Activated naive CD4-positive, alpha-beta T cell treated with anti-CD3 and anti-CD28 coated beads, Interleukin-2, amount 10 ng/mL, durations not matched to agents 7 days and 5 days (primary cell): ENCODE results near the gene AMDHD2.
"Not testable (repeated sequence)": the region's sequence is repeated elsewhere in the genome, so short reads cannot be mapped to it uniquely, and the experiment has no call there.

Experiments used
- CTCF ChIA-PET: fragments of 350-600 bp; sonication (Branson Sonifier 250); formaldehyde crosslinking; loops from one replicate; lab custom pipeline; 2021; ENCODE audit warnings: antibody characterized with exemption; lab: Charles Lee
- DNase-seq: peaks from one replicate; pipeline ENCODE4 v3.0.0-alpha.2; 2020
- H3K27ac Mint-ChIP-seq: one replicate; pipeline ENCODE4 v1.8.0; 2021; ENCODE audit warnings: mild to moderate bottlenecking, moderate library complexity, mixed read lengths
- H3K27me3 Mint-ChIP-seq: one replicate; pipeline ENCODE4 v1.8.0; 2021; ENCODE audit warnings: mild to moderate bottlenecking, mixed read lengths
- H3K36me3 Mint-ChIP-seq: one replicate; pipeline ENCODE4 v1.8.0; 2021; ENCODE audit warnings: mixed read lengths
- H3K4me1 Mint-ChIP-seq: one replicate; pipeline ENCODE4 v1.8.0; 2021; ENCODE audit warnings: mixed read lengths
- H3K4me3 Mint-ChIP-seq: one replicate; pipeline ENCODE4 v1.8.0; 2021; ENCODE audit warnings: mild to moderate bottlenecking, moderate library complexity, mixed read lengths
- H3K9me3 Mint-ChIP-seq: one replicate; pipeline ENCODE4 v1.8.0; 2021; ENCODE audit warnings: mixed read lengths

The AMDHD2 gene

DNA sequence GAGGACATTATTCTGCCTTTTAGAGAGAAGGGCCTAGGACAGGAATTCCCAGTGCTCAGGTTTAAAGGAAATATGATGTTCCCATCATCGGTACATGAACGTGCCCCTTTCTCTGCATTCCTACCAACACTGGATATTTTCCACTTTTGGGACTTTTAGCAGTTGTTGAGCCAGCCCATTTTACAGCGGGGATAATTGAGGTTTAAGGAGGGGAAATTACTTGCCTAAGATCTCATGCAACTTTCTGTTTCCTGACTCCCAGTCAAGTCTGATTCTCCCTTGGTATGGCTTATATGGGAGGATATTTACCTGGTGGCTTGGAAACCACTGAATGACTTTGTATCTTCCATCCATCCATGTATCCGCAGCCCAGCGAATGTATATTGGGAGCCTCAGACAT lies 14.2 kb downstream of the AMDHD2 start:
- Mint-ChIP-seq H3K4me1 (peaks cover 52% of the 10 kb centered on the region), H3K27ac (peak overlapping the region; percentile 99)
- CTCF ChIA-PET, H3K36me3 Mint-ChIP-seq, DNase-seq, H3K4me3 Mint-ChIP-seq, H3K27me3 Mint-ChIP-seq, H3K9me3 Mint-ChIP-seq: not testable (repeated sequence)

DNA sequence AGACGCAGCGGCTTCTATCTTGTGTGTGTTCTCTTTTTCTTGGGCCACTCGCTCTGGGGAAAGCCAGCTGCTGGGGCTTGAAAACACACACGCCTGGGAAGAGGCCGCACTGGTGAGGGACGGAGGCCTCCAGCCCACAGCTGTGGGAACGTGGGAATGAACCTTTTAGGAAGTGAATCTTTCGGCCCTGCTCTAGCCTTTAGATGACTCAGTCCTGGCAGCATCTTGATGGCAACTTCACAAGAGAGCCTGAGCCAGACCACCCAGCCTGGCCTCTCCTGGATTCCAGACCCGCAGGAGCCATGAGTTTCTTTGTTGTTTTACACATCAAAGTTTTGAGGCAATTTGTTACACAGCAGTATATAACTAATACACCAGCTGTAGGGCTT lies 15.4 kb downstream of the AMDHD2 start:
- peaks cover 65% of the 10 kb centered on the region for H3K4me1 Mint-ChIP-seq
- no peaks in the 10 kb centered on the region for H3K27me3 Mint-ChIP-seq
- H3K36me3 Mint-ChIP-seq: peaks cover 8% of the 10 kb centered on the region
- H3K4me3 Mint-ChIP-seq: peak overlapping the region; percentile 18
- H3K27ac Mint-ChIP-seq: no peak overlapping the region
- CTCF ChIA-PET: no interaction called here
- H3K9me3 Mint-ChIP-seq: no peaks in the 10 kb centered on the region
- DNase-seq: no peak

DNA sequence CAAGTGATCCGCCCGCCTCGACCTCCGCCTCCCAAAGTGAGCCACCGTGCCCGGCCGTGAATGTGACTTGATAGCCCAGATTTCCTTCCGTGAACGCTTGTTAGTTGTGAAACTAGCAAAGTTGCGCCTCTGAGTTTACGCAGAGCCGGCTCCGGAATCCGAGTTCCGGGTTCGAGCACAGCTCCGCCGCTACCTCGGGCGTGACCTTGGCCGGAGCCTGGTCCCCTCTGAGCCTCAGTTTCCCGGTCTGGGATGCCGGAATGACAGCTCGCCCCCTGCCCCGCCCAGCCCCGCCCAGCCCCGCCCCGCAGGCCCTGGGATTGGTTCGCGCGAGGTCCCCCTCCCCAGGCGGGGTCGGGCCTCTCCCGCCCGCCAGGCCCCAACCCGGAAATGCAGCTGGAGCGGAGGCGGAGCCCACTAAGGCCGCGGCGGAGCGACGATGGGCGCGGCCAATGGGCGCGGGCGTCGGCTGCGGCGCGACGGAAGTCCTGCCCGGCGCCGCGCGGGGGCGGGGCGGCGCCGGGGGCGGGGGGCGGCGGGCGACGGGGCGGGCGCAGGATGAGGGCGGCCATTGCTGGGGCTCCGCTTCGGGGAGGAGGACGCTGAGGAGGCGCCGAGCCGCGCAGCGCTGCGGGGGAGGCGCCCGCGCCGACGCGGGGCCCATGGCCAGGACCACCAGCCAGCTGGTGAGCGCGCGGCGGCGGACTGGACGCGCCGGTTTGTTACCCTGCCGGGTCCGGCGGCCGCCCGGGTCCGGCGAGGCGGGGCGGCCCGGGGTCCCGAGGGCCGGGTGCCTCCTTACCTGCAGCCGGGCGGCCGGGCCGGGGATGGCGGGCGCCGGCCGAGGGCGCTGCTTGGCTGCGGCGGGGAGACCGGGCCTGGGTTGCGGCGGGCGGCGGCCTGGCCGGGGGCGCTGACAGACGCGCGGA lies 17.5 kb downstream of the AMDHD2 start, which contains the start of gene PDPK1:
PDPK1 (plus strand) TSS at position 571 of the 929 bp plus-strand sequence; CDS start at position 663, 92 bp downstream.
- Mint-ChIP-seq H3K27me3 (no peaks in the 10 kb centered on the region), H3K4me1 (peaks cover 60% of the 10 kb centered on the region), H3K4me3 (peak within 1 kb of the TSS; percentile 87), H3K27ac (peak within 1 kb of the TSS; percentile 98), H3K9me3 (no peaks in the 10 kb centered on the region), H3K36me3 (peaks cover 8% of the 10 kb centered on the region)
- CTCF ChIA-PET: no interaction called here
- peak; percentile 95 for DNase-seq

DNA sequence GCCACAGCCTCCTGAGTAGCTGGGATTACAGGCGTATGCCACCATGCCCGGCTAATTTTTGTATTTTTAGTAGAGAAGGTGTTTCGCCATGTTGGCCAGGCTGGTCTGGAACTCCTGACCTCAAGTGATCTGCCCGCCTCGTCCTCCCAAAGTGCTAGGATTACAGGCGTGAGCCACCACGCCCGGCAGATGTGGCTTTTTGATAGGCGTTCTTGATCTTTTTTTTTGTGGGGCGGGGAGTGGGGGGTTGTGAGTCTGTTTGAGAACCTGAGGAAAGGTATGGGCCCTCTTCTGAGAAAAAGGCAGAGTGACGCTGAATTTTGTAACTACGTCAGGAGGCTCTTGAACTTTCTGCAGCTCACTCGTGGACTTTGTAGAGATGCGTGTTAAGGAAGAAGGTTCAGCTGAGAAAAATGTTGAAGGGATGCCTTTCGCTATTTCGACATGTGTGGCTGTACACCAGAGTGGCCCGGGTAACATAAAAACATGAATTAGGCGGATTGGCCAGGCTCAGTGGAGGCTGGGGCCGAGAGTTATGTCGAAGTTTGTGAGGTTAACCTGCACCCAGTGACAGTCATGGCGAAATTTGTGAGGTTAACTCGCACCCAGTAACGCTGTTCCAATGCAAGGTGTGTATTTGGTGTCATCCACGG lies 19.1 kb downstream of the AMDHD2 start:
- CTCF ChIA-PET, H3K27me3 Mint-ChIP-seq, H3K36me3 Mint-ChIP-seq: not testable (repeated sequence)

DNA sequence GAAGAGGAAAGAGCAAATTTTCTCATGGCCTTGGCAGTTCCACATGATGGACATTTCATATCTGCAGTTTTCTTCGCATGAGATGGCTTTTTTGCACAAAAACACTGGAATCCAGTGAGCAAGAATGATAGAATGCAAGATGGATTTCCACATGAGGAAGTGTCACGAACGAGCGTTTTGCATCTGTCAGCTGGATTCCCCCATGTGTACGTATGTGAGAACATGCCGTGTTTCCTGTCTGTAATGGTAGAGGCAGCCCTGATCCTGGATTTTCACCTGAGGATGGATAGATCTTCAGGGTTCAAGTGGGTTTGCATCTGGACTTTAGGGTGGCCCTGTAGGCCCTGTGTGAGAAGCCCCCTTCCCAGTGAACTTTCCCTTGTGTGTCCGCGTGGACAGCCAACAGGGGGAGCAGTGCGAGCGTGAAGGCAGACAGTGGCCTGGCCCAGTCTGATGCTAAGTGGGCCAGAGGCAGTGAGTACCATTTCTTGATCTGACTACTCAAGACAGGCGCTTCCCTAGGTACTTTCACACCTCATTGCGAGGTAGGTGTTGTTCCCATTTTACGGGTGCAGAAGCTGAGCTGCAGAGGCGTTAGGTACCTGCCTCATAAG lies 19.8 kb downstream of the AMDHD2 start:
- H3K27ac Mint-ChIP-seq, CTCF ChIA-PET, H3K27me3 Mint-ChIP-seq, H3K36me3 Mint-ChIP-seq, H3K9me3 Mint-ChIP-seq: not testable (repeated sequence)
- DNase-seq: peak; percentile 44
- H3K4me3 Mint-ChIP-seq: peak overlapping the region; percentile 76
- peaks cover 45% of the 10 kb centered on the region for H3K4me1 Mint-ChIP-seq

More for the DNA sequence above, 19.1 kb downstream of the AMDHD2 start:
- peaks cover 49% of the 10 kb centered on the region for H3K4me1 Mint-ChIP-seq
- DNase-seq, H3K9me3 Mint-ChIP-seq, H3K27ac Mint-ChIP-seq: not testable (repeated sequence)
- H3K4me3 Mint-ChIP-seq: peak overlapping the region; percentile 76

DNA sequence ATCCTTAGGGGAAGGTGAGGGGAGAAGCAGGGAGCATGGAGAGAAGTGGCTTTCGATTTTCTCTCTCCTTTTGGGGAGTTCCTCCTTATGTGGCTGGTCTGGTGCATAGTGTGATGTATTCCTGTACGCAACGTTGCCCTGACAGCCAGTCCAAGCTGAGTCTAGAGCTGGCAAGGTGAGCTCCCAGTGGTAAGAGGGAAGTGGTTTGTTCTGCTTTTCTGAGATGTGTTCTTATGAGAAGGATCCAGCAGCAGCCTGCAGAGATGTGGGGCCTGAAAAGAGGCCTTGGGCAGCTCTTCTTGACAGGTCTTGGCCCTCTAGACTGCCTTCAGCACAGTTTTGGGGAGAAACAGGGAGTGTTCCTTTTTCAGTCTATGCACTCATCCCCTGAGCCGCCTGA lies 20.7 kb downstream of the AMDHD2 start:
- H3K4me3 Mint-ChIP-seq, CTCF ChIA-PET, H3K9me3 Mint-ChIP-seq, DNase-seq, H3K36me3 Mint-ChIP-seq, H3K27me3 Mint-ChIP-seq: not testable (repeated sequence)
- Mint-ChIP-seq H3K27ac (peak overlapping the region; percentile 50), H3K4me1 (peaks cover 42% of the 10 kb centered on the region)

DNA sequence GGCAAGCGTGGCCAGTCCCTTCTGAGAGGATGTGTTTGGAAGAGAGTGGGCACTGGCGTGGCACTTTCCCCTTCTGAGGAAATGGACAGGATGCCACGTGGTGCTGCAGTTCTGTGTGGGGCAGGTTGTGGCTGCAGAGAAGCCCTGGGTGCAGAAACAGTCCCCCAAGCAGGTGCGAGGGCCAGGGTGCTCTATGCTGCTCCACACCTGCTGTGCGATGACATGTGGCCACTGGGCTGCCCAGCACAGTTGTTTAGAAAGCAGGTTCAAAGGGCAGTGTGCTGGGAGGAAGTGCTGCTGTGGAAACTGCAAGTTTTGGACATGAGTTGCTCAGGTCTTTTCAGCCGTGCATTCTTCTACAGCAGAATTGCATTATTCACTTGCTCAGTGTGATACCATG lies 21.2 kb downstream of the AMDHD2 start:
- peaks cover 41% of the 10 kb centered on the region for H3K4me1 Mint-ChIP-seq
- DNase-seq, CTCF ChIA-PET, H3K27me3 Mint-ChIP-seq, H3K9me3 Mint-ChIP-seq, H3K4me3 Mint-ChIP-seq, H3K27ac Mint-ChIP-seq, H3K36me3 Mint-ChIP-seq: not testable (repeated sequence)

DNA sequence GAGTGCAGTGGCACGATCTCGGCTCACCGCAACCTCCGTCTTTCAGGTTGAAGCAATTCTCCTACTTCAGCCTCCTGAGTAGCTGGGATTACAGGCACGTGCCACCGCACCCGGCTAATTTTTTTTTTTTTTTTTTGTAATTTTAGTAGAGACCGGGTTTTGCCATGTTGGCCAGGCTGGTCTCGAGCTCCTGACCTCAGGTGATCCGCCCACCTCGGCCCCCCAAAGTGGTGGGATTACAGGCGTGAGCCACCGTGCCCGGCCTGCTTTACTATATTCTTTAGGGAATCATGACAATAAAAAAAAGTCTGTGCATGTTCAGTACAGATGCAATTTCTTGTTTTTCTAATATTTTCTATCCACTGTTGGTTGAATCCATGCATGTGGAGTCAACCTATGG lies 23.6 kb downstream of the AMDHD2 start:
- H3K9me3 Mint-ChIP-seq, H3K27me3 Mint-ChIP-seq, DNase-seq, H3K36me3 Mint-ChIP-seq, H3K27ac Mint-ChIP-seq, CTCF ChIA-PET, H3K4me3 Mint-ChIP-seq: not testable (repeated sequence)
- peaks cover 29% of the 10 kb centered on the region for H3K4me1 Mint-ChIP-seq

DNA sequence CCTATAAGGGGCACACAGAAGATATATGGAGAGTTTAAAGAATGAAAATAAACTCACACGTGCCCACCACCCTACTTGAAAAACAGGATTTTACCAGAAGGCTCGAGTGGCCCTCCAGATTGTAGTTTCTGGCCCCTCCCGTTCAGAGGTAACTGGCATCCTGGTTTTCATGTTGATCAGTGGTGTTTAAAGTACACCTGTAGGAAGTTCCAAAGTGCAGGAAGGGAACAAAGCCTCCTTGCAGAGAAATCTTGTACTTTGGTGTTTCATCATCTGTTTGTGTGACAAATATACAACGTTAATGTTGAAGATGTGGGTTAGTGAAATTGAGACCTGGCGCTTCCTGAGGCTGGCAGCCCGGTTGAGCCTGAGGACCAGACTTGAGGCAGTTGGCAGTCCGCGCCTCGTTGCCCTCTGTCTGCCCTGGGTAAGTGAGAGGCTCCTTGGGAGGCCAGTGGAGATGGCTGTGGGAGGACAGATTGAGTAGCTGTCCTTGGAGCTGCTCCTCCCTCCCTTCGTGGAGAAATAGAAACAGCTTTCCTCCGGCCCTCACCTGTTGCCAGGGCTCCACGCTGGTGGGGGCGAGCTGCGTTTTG lies 30.2 kb downstream of the AMDHD2 start:
- H3K27ac Mint-ChIP-seq, H3K4me1 Mint-ChIP-seq, H3K9me3 Mint-ChIP-seq, H3K4me3 Mint-ChIP-seq, CTCF ChIA-PET, H3K36me3 Mint-ChIP-seq, H3K27me3 Mint-ChIP-seq, DNase-seq: not testable (repeated sequence)

DNA sequence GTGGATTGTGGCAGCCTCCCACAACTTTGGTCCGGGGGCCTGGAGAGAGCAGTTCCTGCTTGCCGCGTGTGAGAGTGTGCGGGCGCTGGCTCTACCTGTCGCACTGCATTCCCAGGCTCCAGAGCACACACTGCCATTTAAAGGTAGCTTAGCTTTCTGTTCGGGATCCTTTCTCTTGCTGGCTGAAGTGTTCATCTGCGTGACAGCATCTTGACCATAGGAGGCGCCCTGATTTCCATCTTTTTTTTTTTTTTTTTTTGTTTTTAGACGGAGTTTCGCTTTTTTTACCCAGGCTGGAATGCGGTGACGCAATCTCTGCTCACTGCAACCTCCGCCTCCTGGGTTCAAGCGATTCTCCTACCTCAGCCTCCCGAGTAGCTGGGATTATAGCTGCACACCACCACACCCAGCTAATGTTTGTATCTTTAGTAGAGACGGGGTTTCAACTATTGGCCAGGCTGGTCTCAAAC lies 31.3 kb downstream of the AMDHD2 start:
- CTCF ChIA-PET, H3K27me3 Mint-ChIP-seq, H3K27ac Mint-ChIP-seq, H3K4me1 Mint-ChIP-seq, H3K4me3 Mint-ChIP-seq, H3K36me3 Mint-ChIP-seq, DNase-seq, H3K9me3 Mint-ChIP-seq: not testable (repeated sequence)

DNA sequence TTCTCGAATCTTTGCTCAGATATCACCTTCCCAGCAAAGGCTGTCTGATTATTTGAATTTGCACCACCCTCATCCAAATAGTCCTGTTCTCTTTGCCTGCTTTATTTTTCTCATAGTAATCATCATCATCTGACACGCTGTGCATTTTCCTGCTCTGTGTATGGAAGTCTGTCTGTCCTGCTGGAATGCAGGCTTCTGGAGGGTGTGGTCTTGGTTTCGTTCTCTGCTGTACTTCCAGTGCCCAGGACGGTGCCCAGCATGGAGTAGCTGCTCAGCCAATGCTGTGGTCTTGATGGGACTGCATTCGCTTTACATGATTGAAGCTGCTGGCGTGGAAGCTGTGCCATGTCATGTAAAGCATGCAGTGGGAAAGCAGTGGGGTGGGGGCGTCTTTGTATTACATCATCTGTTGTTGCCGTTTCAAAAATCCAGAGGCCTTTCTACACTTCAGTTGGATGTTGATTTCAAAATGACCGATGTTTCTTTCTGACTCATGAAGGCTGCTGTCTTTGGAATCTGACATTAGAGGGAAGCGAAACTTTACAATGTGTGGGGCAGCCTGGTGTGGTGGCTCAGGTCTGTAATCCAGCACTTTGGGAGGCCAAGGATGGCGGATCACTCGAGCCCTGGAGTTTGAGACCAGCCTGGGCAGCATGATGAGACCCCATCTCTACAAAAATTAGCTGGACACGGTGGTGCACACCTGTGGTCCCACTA lies 34.7 kb downstream of the AMDHD2 start:
- H3K27ac Mint-ChIP-seq, H3K27me3 Mint-ChIP-seq, DNase-seq, H3K9me3 Mint-ChIP-seq, H3K4me3 Mint-ChIP-seq, CTCF ChIA-PET, H3K36me3 Mint-ChIP-seq, H3K4me1 Mint-ChIP-seq: not testable (repeated sequence)

DNA sequence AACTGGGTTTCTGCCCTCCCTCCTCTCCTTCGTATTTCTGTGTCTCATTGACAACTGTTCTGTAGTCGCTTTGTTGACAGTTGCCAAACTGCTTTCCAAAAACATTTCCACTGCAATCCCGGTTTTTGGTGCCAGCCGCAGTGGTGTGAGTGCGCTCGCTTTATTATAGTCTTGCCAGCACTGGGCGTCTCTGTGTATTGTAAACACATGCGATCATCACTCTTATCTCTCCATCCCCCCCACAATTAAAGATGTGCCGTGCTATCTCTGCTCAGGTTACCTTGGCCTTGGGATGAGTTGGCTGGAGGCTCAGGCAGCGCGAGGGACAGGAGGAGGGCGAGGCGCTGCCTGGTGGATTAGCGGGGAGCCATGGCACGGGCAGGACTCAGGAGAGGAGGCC lies 37.0 kb downstream of the AMDHD2 start:
- DNase-seq, CTCF ChIA-PET, H3K36me3 Mint-ChIP-seq, H3K4me1 Mint-ChIP-seq, H3K27ac Mint-ChIP-seq, H3K27me3 Mint-ChIP-seq, H3K4me3 Mint-ChIP-seq, H3K9me3 Mint-ChIP-seq: not testable (repeated sequence)

DNA sequence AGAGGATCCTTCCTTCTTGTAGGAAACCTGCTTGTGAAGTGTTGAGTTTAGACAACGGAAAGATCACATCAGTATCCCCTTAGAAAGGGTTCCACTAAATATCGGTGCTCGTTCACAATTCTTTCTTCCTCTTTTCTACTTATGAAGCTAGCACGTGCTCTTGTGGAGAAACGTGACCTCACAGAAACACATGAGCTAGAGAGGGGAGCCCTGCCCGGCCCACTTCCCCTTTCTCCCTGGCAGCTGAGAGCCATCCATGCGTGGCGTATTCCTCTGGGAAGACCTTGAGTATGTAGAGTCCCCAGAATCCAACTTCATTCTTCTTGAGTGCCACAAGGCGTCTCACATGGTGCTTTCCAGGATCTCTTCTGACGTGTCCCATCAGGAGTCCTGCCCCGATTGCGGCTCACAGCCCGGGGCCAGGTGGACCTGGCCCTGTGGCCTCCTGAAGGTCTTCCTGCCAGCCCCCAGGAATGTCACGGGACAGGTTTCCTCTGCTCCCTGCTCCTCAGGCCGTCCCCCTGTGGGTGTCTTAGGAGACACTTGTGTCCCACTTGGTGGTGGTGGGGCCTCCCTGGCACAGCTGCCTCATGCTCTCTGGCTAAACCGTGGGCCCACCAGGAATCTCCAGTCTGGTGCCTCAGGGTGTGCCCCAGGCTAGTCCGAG lies 40.1 kb downstream of the AMDHD2 start:
- H3K9me3 Mint-ChIP-seq, H3K4me3 Mint-ChIP-seq, H3K36me3 Mint-ChIP-seq, H3K27ac Mint-ChIP-seq, CTCF ChIA-PET, H3K27me3 Mint-ChIP-seq, H3K4me1 Mint-ChIP-seq, DNase-seq: not testable (repeated sequence)
